ENCODE measurements around the gene H1-8.

The H1-8 gene

DNA sequence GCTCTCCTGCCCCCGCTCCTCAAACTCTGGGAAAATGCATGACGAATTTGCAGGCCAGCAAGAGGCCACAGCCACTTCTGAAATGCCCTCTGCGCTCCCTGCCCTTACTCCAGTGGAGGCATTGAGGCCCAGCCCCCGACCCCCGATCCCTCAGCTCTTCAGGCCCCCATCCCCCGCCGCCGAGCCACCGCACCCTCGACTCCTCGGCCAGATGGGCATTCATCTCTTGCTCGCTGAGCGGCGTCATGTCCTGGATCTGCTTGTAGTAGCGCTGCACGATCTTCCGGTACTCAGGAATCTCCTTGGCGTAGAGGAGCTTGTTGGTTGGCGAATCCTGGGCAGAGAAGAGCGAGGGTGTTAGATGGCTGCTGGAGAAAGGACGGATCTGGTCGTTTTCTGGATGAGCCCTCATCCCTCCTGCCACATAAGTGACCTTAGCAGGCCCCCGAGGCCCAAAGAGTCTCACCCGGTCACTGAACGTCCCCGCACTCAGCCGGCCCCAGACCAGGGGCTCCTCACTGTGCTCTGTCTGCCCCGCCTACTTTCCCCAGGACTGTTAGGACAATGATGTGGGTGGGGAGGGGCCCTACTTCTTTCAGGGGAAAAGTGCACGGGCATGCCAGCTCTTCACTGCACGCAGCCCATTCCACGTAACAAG is 14.0 kb downstream of the H1-8 start:
- no peak for ATAC-seq

DNA sequence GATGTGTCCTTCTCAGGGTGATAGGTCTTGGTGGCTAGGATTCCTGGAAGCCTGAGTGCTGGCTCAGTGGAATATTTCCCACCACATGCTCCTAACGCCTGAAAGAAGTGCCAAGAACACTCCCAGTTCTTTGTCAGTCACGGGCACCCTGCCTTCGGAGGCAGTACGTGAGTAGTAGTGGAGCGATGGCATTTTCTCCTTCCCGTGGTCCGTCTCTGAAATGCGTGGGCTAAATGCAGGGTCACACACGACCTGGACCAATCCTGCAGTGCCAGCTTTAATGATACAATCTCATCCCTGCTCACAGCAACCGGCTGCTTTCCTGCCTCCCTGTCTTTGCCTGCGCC is 14.5 kb downstream of the H1-8 start:
- no peak for ATAC-seq

DNA sequence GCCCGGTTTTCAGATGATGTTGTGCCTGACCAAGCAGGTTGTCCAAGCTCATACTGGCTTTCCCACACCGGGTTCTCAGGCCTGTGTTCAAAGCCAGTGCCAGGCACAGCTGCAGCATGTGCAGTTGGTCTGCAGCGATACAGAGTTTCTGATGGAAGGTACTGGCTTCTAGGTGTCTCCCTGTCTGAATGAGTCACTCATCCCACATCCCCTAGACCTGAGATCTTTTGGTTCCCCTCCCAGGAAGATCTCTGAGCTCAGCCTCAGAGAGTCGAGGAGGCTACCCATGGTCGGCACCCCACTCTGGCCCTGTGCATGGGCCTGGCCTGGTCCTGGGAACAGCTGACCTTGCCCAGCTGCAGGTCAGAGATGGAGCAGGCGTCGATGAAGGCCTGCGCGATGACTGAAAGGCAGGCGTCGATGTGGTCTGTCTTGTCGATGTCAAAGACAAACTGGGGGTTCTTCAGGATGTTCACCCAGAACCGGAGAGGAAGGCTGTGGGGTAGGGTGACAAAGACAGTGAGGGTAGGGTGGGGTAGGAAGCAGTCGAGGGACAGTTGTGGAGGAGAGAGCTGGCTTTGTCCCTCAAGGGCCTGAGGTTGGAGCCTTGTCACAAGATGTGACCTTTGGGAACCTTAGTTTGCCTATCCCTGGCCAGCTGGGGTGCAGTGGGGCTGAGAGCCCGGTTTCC is 15.3 kb downstream of the H1-8 start:
- ATAC-seq, result no peak

DNA sequence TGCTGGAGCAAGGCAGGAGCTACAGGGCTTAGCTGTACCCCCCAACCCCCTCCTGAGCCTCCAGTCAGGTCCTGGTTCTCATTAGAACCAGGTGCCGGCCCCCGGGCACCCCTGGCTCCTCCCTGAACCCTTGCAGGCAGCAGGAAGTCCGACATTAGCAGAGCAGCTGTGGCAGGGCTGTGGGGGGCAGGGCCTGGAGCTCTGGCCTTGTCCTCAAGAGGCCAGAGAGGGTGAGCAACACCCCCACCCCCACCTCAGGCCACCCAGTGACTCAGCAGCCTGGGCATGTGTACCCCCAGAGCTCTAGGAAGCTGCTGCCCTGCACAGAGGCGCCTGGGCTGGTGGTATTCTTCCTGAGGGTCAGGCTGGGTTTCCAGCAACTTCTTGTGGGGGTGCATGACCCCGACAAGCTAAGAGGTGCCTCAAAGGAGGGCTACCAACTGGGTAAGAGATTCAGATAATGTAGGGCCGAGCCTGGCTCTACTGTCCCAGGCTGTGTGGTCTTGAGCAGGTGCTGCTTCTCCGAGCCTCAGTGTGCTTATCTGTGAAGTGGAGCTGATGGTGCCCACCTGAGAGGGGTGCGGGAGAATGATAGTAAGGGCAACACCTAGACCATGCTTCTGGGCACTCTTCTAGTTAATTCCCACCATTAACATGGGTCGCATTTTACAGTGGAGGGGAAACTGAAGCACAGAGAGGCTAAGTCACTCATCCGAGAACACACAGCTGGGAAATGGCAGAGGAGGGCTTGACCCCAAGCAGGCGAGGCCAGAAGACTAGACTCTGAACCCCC is 16.0 kb downstream of the H1-8 start:
- ATAC-seq, result no peak

DNA sequence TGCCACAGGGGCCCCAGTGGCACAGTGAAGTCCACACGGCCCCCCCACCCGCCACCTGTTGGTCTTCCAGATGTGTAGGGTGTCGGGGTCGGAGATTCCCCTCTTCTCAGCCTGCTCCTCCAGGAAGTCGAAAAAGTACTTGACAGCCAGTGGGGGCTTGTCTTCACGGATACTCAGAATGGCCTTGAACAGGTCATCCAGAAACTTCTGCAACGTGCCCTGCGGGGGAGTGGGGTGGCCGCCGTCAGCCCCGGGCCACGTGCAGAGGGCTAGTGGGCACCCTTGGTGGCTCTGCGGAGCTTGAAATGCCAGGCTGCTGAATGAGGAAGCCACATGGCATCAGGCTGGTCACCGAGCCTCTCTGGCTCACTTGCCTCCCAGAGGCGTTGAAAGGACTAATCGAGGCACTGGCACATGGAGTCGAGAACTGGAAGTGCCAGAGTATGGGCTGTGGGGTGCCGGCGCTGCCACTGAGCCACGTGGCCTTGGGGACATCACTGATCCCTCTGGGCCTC is 16.6 kb downstream of the H1-8 start:
- no peak for ATAC-seq

DNA sequence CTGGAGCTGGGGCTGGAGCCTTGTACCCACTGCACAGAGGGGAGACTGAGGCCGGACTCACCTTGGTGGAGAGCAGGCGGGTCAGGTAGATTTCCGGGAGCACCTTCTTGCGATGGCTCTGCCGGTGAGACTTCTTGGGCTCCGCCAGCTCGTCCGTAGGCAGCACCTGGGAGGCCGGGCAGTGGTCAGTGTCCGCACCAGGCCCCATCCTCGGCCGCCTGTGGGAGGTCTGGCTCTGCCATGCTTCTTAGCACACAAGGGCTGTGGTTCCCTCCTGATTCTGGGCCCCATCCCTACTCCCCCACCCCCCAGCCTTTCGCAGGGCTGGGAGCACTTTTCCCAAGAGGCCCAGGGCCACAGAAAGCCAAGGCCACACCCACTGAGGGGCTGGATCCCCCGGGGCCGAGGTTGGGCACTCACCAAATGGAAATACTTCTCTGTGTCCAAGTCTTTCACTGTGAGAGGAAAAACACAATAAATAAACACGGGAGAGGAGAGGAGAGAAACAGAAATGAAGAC is 17.4 kb downstream of the H1-8 start:
- no peak for ATAC-seq

DNA sequence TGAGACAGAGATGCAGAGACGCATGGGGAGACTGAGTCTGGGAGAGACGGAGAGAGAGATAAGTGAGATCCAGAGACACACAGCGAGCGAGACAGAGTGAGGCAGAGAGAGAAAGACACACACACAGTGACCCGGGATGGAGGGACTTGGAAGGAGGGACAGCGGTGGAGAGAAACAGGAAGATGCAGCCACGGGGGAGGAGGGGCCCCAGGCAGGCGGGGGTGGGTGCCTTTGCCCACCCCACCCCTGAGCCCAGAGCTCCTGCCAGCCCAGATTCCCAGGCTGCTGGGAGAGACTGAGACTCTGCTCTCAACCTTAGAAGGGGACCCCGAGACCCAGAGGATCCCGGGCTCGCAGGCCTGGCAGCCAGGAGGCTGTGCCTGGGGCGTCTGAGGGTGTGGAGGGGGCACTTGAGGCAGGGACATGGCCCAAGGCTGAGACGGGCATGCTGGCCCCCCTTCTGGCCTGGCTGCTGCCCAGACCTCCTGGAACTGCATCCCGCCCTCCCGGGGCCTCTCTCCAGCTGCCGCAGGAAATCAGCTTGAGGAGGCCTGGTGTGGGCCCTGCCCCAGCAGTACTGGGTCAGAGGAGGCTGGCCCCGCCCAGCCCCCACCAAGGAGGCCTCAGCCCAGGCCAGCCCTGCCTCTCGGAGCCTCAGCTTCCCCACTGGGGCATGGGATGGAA is 18.1 kb downstream of the H1-8 start:
- no peak for ATAC-seq

DNA sequence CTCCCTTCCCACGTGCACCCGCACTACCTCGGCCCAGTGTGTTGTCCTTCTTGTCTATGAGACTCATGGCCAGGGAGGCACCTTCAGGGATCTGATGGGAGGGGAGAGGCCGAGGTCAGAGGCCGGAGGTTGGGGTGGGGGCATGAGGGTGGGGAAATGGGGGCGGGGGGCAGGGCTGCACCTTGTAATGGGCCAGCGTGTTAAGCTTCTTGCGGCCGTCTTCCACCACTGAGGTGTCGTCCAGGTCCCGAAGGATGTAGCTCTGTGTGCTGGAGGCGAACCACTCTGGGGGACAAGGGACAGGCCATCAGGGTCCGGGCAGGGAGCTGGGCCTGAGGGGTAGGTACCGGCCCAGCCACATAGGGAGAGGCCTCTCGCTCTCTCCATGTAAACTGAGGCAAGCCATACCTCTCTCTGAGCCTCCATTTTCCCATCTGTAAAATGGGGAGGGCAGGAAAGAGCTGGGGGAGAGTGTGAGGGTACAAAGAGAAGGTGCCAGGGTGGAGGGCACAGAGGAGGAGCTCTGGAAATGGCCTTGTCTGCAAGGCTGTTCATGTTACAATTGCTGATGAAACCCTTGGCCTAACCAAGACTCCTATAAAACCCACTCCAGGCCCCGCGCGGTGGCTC is 18.8 kb downstream of the H1-8 start:
- no peak for ATAC-seq

DNA sequence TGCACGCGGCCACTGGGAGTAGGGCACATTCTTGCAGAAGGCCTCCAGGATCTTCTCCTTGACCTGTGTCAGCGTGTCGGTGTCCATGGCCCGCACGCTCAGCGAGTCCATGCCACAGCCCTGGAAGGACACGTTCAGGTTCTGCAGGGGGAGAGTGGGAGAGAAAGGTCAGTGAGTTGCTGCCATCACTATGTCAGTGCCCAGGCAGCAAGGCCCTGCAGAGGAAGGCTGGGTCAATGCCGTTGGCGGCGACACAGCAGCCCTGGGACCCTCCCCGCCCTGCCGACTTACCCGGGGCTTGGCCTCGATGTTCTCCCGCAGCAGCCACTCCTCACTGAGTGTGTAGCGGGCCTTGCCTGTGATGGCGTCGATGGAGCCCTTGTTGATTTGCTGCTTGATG is 19.8 kb downstream of the H1-8 start:
- ATAC-seq, result no peak

DNA sequence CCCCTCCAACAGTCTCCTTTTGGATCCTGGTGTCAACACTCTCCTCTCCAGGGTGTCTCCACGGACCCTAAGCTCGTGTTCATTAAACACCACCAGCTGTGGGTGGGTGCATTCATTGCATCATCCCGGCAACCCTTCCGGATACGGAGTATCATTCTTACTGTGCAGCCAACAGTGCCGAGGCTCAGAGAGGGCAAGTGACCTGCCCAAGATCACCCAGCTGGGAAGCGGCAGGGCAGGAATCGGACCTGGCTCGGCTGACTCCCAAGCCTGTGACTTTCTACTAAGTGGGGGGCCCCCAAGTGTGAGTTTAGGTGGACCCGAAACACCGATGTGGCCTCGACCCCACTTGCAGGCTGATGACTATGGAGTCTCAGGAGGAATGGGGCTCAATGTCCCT is 20.4 kb downstream of the H1-8 start:
- no peak for ATAC-seq

DNA sequence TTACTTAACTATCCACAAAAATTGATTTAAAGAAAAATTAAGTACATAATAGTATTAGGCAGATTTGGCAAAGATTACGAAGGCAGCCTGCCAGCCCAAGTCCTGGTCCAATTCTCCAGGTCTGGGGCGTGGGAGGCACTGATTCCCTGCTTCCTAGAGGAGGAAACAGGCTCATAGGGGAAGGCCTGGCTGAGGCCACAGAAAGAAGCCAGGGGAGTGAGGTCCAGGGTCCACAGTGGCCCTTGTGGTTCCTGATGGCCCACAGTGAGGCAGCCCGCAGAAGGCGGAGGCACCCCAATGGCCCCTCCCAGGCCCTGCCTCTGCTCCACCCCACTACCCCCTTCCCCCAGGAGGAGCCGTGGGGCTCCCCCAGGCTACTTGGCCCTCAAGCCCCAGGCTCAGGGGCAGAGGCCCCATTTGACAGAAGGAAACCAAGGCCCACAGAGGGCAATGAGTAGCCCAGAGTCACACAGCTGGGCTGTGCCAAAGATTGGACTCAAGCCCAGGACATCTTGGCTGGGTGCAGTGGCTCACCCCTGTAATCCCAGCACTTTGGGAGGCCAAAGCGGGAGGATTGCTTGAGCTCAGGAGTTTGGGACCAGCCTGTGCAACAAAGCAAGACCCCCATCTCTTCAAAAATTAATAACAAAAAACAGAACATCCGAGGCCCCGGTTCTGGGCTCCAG is 21.0 kb downstream of the H1-8 start:
- ATAC-seq, result no peak

DNA sequence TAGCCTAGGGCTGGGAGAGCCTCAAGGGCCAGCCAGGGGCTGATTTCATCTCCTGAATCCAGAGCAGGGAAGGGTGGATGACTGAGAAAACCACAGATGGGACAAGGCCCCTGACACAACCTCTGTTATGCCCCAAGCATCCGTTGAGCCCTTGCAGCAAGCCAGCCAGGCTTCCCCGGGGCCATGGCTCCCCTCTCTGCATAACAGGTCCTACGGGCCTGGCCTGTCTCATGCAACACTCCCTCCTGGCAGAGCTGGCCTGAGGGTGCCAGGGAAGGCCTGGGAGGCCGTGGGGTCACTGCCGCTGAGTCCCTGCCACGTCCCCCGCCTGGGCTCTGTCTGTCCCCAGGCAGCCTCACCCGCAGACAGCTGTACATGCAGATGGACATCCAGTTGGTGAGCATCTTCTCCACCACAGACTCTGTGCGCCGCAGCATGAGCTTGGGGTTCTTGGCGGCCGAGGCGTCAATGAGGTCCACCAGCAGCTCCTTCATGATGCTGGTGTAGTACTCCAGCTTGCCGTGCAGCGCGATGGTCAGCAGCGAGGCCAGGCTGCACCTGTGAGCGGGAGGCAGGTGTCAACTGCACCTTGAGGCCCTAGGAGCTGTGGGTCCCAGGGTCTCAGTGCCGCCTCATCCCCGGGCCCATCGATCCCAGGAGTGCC is 22.1 kb downstream of the H1-8 start:
- no peak for ATAC-seq

DNA sequence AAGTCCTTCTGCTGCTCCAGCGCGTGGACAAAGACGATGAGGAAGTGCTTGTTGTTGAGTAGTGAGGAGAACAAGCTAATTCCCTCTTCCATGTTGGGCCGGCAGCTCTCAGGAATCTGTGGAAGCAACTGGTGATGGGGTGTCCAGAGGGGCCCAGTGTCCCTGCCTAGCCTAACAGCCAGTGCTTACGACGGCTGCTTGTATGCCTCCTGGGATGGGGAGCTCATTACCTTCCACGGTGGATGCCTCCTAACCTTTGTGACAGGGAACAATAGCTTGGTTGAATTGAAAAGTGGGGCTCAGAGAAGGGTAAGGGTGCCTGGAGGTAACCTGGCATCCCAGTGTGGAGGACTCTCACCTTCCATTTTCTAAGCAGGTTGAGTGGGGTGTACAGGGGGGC is 22.9 kb downstream of the H1-8 start:
- ATAC-seq, result no peak

DNA sequence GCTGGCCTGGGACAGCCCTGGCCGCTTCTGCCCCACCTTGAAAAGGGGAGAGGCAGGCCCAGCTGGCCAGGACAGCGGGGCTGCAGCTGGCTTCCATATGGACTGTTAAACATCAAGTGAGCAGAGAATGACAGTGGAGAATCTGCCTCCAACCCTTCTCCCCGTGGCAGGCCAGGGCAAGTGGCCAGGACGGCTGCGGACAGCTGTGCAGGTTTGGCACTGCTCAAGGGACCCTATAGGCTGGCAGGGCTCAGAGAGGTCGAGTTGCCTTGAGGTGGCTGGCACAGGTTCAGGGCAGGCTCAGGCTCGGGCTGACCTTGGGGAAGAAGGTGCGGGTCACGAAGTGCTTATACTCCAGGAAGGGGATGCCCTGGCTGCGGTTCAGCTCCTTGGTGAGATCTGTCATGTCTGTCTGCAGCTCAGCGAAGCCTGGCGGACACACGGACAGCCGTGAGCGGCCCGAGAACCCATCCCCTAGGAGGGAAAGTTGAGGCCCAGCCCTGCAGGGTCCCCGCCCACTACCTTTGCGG is 24.3 kb downstream of the H1-8 start:
- no peak for ATAC-seq

DNA sequence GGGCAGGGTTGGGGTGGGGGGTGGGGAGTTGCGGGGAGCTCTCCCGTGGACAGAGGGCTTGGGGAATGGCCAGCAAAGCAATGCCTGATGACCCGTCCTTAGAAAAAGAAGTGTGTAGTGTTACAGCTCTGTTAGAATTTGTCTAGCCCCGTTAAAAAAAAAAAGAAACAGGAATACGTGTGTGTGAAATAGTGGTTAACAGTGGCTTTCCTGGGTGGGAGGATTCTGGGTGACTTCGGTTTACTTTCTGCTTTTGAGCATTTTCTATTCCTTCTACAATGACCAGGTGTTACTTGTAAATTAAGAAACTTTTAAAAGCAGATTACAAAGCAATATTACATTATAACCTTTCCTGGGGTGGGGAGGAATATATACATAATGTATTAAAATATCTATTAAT is 25.0 kb downstream of the H1-8 start:
- ATAC-seq, result no peak

DNA sequence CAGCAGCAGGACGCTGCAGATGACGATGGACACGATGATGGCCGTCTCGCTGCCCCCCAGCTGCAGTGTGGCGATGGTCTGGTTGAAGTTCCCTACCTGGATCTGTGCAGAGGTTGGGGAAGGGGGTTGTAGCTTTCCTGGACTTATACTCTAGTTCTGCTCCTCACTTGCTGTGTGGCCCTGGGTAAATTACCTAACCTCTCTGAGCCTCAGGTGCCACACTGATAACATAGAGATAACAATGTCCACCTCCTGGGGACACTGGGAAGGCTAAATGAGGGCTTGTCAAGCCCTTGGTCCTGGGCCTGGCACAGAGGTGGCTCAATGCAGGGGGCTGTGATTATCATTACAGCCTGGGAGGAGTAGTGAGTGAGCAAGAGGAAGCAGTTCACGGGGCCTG is 26.9 kb downstream of the H1-8 start:
- ATAC-seq, result no peak

DNA sequence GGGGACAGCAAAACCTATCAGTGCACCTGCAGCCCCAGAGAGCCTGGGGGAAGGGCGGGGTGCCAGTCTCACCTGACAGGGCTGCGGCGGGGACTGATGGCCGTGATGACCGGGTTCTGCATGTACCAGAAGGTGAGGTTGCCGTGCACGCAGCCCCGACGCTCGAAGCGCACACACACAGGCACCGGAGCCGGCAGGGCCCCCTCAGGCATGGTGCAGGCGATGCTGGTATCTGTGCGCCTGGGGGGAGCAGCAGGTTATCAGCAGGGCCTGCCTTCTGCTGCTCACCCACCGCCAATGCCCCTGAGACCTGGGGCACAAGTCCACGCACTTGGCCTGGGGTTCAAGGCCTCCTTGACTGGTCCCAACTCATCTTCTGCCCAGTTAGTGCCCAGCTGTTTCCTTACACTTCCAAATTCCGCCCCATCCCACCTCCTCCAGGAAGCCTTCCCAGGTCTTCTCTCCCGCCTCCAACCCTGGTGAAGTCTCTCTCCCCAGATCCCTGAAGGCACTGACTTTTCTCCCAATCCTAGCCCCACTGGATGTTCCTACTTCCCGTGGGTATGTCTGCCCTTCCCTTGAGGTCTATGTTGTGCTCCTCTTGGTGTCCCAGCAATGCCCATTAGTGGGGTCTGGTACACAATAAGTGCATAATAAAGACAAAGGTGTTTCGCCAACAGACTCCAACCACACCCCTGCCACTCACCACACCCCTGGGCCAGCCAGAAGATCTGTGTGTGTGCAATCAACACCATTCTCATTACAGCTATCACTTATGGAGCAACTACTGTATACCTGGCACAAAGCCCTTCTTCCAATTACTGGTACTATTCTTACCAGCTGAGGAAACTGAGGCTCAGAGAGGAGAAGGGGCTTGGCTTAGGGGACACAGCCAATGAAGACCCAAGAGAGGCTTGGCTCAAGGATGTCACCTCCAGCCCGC is 28.9 kb downstream of the H1-8 start:
- no peak for ATAC-seq

DNA sequence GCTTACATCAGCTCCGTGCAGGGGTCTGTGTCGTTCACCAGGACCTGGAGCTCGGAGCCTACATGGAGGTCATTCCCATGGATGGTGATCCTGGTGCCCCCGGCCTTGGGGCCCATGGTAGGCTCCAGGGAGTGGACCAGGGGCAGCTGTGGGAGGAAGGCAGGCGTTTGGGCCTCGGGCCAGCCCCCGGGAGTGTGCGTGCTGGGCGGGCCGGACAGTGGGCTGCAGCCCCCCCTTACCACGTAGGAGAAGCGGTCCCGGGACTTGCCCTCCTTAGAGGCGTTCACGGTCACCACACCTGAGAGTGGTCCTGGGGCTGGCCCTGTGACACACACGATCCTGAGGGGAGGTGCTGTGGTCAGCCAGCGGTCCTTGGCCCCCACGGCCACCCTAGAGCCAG is 29.6 kb downstream of the H1-8 start:
- ATAC-seq, result no peak

DNA sequence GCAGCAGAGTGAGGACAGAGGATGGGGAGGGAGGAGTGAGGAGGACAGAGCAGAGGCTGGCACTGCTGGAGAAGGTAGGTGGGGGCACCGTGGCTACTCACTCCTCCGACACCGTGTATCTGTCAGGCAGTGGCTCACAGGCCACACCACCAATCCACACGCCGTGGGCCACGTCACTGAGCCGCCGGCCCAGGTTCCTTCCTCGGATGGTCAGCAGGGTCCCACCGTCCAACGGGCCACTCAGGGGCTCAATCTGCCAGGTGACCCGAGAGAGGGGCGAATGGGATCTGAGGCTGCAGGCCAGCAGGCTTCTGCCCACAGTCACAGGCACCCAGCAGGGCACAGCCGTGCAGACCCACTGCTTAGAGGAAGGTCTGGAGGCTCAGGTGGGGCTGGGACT is 30.5 kb downstream of the H1-8 start:
- no peak for ATAC-seq

DNA sequence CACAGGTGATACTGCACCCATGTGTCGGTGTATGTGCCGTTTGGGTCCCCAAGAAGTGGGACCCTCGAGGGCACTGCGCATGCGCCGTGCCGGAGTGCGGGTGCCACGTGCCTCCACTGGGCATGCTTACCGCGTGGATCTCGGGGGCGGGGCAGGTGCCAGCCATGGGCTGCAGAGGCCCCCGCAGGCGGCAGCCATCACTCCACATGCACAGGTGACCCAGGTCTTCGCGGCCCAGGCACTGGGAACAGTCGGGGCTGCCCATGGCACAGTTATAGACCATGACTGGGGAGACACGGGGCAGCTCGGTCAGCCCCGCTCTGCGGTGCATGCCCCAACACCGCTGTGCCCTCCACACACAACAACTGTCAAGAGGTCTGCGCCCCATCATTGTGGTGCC is 31.2 kb downstream of the H1-8 start:
- no peak for ATAC-seq
